Measurements from ENCODE around the gene CABLES1.

Gene CABLES1

DNA sequence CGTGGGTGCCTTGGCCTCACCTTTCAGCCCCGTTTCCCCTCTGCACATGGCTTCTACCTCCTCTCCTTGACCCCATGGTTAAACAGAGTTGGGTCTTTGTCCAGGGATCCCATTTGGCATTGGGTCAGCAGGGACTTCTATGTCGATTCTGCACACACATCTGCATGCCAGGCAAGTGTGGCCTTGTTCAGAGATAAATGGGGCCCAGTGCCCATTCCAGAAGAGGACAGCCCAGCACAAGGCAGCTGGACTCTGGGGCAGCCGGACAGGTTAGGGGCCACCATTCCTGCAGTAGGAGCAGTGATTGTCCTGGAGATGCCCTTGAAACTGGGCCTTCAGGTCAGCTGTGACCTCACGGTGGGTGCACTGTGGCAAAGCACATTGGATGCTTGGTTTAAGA lies 13.1 kb downstream of the CABLES1 start:
- DNase-seq = no peak
- Histone ChIP-seq H3K9me3 (ENCODE audit: severe bottlenecking) (no peaks in the 10 kb centered on the region), H3K27ac (no peak overlapping the region), H3K4me3 (ENCODE audit: low read depth, low read length) (no peak overlapping the region), H3K27me3 (ENCODE audit: insufficient read depth, low read depth, severe bottlenecking) (no peaks in the 10 kb centered on the region), H3K36me3 (no peaks in the 10 kb centered on the region)
- TF ChIP-seq, protein P1, sequence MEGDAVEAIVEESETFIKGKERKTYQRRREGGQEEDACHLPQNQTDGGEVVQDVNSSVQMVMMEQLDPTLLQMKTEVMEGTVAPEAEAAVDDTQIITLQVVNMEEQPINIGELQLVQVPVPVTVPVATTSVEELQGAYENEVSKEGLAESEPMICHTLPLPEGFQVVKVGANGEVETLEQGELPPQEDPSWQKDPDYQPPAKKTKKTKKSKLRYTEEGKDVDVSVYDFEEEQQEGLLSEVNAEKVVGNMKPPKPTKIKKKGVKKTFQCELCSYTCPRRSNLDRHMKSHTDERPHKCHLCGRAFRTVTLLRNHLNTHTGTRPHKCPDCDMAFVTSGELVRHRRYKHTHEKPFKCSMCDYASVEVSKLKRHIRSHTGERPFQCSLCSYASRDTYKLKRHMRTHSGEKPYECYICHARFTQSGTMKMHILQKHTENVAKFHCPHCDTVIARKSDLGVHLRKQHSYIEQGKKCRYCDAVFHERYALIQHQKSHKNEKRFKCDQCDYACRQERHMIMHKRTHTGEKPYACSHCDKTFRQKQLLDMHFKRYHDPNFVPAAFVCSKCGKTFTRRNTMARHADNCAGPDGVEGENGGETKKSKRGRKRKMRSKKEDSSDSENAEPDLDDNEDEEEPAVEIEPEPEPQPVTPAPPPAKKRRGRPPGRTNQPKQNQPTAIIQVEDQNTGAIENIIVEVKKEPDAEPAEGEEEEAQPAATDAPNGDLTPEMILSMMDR (IDR thresholded peaks at IDR 0.05; ENCODE audit: low read depth, low read length) = no peak

DNA sequence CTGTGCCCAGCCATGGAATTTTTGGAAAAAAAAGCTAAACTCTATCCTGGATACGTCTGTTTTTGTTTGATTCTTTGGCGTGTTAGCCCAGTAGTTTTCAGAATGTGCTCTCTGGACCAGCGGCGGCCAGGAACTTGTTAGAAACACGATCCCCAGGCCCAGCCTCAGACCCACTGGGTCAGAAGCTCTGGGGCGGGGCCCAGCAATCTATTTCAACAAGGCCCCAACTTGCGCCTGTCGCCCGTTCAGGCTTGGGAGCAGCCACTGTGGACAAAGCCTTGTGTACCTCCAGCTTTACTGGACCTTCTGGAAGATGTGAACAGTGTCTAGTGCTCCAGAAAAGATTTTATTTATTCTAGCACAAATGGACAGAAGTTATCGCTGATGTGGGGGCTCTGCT lies 14.3 kb downstream of the CABLES1 start:
- H3K27ac ChIP-seq = no peak overlapping the region
- H3K9me3 ChIP-seq (ENCODE audit: severe bottlenecking) = no peaks in the 10 kb centered on the region
- H3K27me3 ChIP-seq (ENCODE audit: insufficient read depth, low read depth, severe bottlenecking) = no peaks in the 10 kb centered on the region
- no peak for DNase-seq
- TF ChIP-seq, protein P1 (IDR thresholded peaks at IDR 0.05; ENCODE audit: low read depth, low read length) = no peak
- no peaks in the 10 kb centered on the region for H3K36me3 ChIP-seq
- H3K4me3 ChIP-seq (ENCODE audit: low read depth, low read length) = no peak overlapping the region

DNA sequence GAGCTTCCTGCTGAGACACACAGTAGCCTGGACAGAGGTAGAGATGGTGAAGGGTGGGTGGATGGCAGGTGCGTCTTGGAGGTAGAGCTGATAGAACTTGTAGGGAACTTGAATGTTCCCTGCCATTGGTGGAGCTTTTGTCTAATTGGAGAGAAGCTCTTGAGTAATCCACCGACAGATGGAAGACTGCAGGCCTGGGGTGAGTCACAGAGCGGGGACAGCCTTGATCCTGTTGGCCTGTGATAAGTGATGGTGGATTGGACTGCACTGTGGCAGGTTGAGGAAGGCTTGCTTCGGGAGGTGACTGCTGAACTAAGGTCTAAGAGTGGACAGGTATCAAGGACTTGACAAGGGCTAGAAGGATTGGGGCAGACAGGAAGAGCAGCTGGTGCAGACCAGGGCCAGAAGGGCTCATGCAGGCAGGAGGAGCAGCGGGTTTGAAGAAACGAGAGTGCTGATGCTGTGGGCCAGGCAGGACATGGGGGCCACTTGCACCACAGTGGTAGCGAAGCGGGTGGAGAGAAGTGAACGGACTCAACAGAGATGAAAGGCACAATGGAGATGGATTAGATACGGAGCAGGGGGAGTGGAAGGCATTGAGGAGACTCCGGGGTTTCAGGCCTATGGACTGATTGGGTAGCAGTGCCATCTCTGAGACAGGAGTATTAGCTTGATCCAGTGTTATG lies 16.3 kb downstream of the CABLES1 start:
- no peak overlapping the region for H3K4me3 ChIP-seq (ENCODE audit: low read depth, low read length)
- peak; percentile 68 for DNase-seq
- TF ChIP-seq, protein P1 (IDR thresholded peaks at IDR 0.05; ENCODE audit: low read depth, low read length) = no peak
- no peaks in the 10 kb centered on the region for H3K36me3 ChIP-seq
- H3K27ac ChIP-seq = no peak overlapping the region
- no peaks in the 10 kb centered on the region for H3K27me3 ChIP-seq (ENCODE audit: insufficient read depth, low read depth, severe bottlenecking)
- H3K9me3 ChIP-seq (ENCODE audit: severe bottlenecking) = no peaks in the 10 kb centered on the region

DNA sequence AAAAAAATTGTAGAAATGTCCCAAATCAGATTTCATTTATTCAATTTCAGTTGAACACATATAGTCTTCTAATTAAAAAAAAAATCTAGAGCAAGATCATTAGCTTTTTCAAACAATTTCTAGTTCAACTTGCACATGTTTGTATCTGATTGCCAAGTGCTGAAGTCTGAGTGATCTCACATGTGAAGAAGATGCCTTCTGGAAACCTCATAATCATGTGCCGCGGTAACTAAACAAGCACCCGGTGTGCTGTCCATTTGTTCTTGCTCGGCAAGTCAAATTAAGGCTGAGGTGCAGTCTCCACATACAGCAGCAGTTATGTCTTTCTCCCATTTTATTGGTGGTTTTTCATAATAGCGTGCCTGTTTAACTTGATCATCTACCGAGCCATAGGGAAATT lies 18.7 kb downstream of the CABLES1 start:
- Histone ChIP-seq H3K27me3 (ENCODE audit: insufficient read depth, low read depth, severe bottlenecking) (no peaks in the 10 kb centered on the region), H3K36me3 (no peaks in the 10 kb centered on the region), H3K4me3 (ENCODE audit: low read depth, low read length) (no peak overlapping the region), H3K9me3 (ENCODE audit: severe bottlenecking) (no peaks in the 10 kb centered on the region), H3K27ac (no peak overlapping the region)
- TF ChIP-seq, protein P1 (IDR thresholded peaks at IDR 0.05; ENCODE audit: low read depth, low read length) = no peak
- no peak for DNase-seq

DNA sequence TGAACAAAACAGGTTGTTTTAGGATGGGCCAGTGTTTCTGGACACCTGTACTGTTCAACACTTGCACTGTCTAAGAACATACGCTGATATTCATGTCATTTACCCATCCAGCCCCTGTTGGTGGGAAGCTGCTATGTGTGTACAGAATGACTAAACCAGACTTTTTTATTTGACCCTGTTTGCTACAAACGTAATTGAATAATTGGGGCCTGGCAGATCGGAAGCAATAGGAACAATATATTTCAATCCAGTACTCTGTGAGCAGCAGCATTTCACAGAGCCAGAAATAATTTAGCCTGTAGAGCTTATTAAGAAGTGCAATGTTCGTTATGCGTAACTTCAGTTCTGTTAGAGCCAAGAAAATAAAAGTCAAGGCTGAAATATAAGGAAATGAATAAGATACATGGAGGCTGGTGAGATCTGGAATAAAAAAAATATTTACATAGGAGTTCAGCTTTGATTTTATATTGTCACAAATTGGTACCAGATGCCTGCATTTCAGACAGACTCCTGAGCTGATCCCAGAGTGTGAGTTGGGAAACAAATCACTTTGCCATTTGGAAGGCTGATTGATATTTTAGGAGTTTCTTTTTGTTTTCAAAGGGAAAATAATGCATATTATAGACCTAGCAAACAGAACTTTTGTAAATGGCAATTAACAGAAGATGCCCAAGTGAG lies 19.7 kb downstream of the CABLES1 start:
- H3K27me3 ChIP-seq (ENCODE audit: insufficient read depth, low read depth, severe bottlenecking) = no peaks in the 10 kb centered on the region
- no peak overlapping the region for H3K4me3 ChIP-seq (ENCODE audit: low read depth, low read length)
- no peak for DNase-seq
- TF ChIP-seq, protein P1 (IDR thresholded peaks at IDR 0.05; ENCODE audit: low read depth, low read length) = no peak
- no peaks in the 10 kb centered on the region for H3K9me3 ChIP-seq (ENCODE audit: severe bottlenecking)
- H3K36me3 ChIP-seq = no peaks in the 10 kb centered on the region
- no peak overlapping the region for H3K27ac ChIP-seq

All from WERI-Rb-1 (cell line).